SK-MEL-5 (cell line): Measurements from ENCODE around the gene NCKAP1. TPM values are rescaled to one million over a fixed set of nuclear protein-coding genes. Genes with fewer than 3 reads are reported as not detected.
"Not testable (repeated sequence)": the region's sequence is repeated elsewhere in the genome, so short reads cannot be mapped to it uniquely, and the experiment has no call there.

Experiments used
- DNase-seq: peaks from one replicate; pipeline ENCODE4 v3.0.0-alpha.2; 2016; ENCODE audit warnings: low read depth, low spot score
- in situ Hi-C: cut with HindIII; loops from 2 replicates; pipeline ENCODE4 v1.10.0; 2016; ENCODE audit warnings: low sequenced_read_pairs, high pct_unique_total_duplicates, low pct_unique_long_range_greater_than_20kb
- total RNA-seq: library from RNA; depleted of rRNA; stranded (reverse); fragments of >200 nt; shearing (Covaris generic); gene quantifications from 2 replicates; pipeline ENCODE4 v1.2.3, GENCODE V29; 2014

The NCKAP1 gene
- total RNA-seq, 1 experiment from 2014 or later, result 125 TPM

- DNase-seq, result peak; percentile 7
- in situ Hi-C loops, result no loop called here
Observed at GRCh38 chr2:182973441-182974352, 64.6 kb downstream of the NCKAP1 start.

GRCh38 chr2:182972548-182972942, 65.7 kb downstream of the NCKAP1 start:
- in situ Hi-C loops, result no loop called here
- no peak for DNase-seq

GRCh38 chr2:182971820-182972547, 66.3 kb downstream of the NCKAP1 start:
- in situ Hi-C loops, result no loop called here
- DNase-seq, result no peak

DNA sequence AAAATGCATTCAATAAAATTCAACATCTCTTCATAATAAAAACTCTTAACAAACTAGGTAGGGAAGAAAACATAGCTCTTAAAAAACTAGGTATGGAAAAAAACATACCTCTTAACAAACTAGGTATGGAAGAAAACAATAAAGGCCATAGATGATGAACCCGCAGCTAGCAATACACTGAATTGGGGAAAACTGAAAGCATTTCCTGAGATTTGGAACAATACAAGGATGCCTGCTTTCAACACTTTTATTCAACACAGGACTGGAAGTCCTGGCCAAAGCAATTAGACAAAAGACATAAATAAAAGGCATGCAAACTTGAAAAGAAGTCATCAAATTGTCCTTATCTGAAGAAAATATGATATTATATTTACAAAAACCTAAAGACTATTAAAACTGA, 67.8 kb downstream of the NCKAP1 start:
- in situ Hi-C loops, result no loop called here
- no peak for DNase-seq

GRCh38 chr2:182968493-182968892, 69.8 kb downstream of the NCKAP1 start:
- DNase-seq, result no peak
- in situ Hi-C loops, result no loop called here

GRCh38 chr2:182966356-182966755, 71.9 kb downstream of the NCKAP1 start:
- in situ Hi-C loops, DNase-seq: not testable (repeated sequence)

DNA sequence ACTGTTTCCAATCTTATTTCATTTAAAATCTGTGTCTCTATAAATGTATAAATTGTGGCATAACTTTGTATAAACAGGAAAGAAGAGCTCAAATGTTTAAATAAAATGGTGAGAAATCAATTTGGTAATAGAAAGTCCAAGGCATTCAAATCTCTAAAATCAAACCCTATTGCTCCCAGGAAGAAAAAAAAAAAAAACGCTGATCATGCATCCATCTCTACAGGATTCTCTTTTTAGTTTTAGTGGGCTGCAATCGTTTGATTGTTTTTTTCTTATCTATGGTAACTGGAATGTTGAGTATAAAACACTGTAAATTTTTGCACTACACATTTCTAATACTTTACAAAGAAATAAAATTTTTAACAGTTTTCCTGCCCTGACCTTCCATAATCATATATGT, 75.6 kb downstream of the NCKAP1 start:
- DNase-seq, result no peak
- in situ Hi-C loops, result no loop called here

- DNase-seq, in situ Hi-C loops: not testable (repeated sequence)
Observed at GRCh38 chr2:182960869-182961268, 77.4 kb downstream of the NCKAP1 start.

GRCh38 chr2:182954789-182955188, 83.5 kb downstream of the NCKAP1 start:
- in situ Hi-C loops, result no loop called here
- peak; percentile 96 for DNase-seq

DNA sequence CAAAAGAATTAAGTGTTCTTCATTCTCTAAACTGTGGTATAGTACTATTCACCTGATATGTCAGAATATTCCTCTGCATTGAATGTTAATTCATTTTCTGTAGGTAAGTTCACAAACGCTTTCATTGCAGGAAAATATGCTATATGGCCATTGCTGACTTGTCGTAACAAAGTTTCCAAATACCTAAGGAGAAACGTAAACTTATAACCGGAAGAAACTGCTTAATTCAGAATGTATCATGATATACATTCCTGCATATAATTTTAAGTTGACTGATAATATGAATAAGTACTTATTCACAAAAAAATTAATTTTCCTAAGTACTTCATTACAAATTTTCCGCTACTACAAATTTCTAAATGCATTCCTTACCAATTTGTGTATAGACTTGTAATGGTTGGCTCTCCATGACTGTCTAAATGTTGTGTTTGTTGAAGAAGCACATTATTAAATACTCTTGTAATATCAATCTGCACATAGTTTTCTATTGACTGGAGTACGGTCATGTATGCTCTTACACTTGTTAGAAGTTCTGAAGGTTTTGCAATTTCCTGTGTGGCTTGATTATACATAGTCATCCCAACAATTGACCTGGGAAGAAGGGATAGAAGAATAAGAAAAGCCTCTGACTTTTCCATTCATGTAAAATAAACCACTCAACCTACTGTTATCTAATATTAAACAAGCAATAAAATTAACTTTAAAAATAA, 85.4 kb downstream of the NCKAP1 start:
- no peak for DNase-seq
- in situ Hi-C loops, result no loop called here

DNA sequence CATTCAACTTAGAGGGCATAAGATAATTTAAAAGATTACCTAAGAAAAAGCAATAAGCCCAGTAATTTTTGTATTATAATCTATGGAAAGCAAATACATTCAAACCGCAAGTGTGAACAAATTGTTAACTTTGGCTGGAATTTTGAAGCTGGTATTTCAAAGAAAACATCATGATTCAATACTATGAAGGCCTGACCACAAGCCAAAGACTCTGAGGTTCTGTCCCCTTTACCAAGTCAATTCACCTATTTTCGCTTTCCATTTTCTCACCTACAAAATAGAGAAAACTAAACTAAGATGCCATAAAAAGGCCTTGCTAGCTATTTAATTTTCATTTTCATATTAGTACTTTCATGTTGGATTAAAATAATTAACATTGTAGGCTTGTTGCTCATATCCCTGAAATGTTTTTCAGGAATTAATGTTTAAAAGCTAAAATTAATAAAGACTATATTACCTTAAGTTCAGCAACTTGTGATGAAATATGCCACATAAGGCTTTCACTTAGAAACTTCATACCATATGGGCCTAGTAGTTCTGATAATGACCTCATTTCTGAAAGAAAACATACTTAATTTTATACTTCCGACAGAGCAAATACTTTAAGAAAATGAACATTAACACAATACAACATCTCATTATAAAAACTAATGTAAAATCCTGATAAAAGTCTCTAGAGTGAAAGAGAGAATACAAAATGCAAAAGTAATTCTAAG, 86.2 kb downstream of the NCKAP1 start:
- DNase-seq, result no peak
- in situ Hi-C loops, result no loop called here

DNA sequence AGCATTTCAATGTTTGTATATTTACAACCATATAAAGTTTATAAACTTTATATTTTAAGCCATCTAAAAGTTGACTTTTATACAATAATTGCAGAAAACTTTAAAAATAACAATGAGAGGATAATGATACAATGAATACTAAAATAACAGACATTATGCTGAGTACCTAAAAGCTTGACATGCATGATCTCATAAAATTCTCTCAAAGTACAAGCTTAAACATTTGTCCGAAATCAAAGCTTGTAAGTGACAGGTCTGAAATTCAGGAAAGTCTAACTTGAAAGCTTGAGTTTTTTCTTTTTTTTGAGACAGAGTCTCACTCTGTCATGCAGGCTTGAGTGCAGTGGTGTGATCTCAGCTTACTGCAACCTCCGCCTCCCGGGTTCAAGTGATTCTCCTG, 87.7 kb downstream of the NCKAP1 start:
- no peak for DNase-seq
- in situ Hi-C loops, result no loop called here

GRCh38 chr2:182949572-182950189, 88.6 kb downstream of the NCKAP1 start:
- in situ Hi-C loops, result no loop called here
- DNase-seq, result peak; percentile 61

GRCh38 chr2:182949052-182949451, 89.2 kb downstream of the NCKAP1 start:
- DNase-seq, result no peak
- in situ Hi-C loops, result no loop called here

- DNase-seq, result no peak
- in situ Hi-C loops, result no loop called here
Observed at GRCh38 chr2:182946958-182947369, 91.3 kb downstream of the NCKAP1 start.

GRCh38 chr2:182943339-182943738, 94.9 kb downstream of the NCKAP1 start:
- in situ Hi-C loops, result no loop called here
- DNase-seq, result no peak

DNA sequence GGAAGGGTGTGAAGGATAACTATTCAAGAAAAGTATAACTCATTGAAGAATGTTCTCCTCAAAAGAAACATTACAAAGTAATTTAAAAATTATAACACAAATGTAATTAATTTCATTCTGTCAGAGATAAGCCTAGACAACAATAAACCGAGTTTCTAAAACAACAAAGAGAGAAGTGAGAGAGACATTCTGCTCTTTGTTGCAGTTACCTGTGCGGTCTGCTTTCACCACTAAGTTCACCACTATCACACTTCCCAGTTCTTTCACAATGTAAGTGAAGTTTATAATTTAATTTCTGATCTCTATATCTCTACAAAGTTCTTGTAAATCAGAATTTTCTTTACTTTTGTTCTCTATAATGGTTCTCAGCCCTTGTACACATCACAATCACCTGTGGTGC, 95.5 kb downstream of the NCKAP1 start:
- in situ Hi-C loops, result no loop called here
- no peak for DNase-seq
